ENCODE measurements around the gene CELF5. TPM values are rescaled to one million over a fixed set of nuclear protein-coding genes. Genes with fewer than 3 reads are reported as not detected.

Gene CELF5
- total RNA-seq, 1 experiment from 2014 or later: 2.5 TPM

GRCh38 chr19:3304871-3305423 lies 80.5 kb downstream of the CELF5 start:
- peaks cover 0 to 7% of the 10 kb centered on the region in 2 experiments; a peak in 1 of 4 replicates for H3K9me3 ChIP-seq (ENCODE audit: control insufficient read depth in 1 of 2, insufficient read depth in 1 of 2, low read depth in 1 of 2, low read length in 2 of 2)
- H3K4me2 ChIP-seq (ENCODE audit: low read length): peak overlapping the region; percentile 46
- POLR2A ChIA-PET: interaction anchor here (1.3 kb wide), 1 partner anchor 180 kb away, joined by 3 read pairs; no protein-coding TSS in a partner anchor
- no TSS peak for BruUV-seq (replicated peaks)
- TF ChIP-seq CEBPB (IDR thresholded peaks at IDR 0.05; ENCODE audit: low read depth) (no peak), EGR1 (IDR thresholded peaks at IDR 0.05; ENCODE audit: low read depth) (no peak), EZH2 (IDR thresholded peaks at IDR 0.05) (no peak), EZH2phosphoT487 (IDR thresholded peaks at IDR 0.05; ENCODE audit: borderline replicate concordance) (no peak), YY1 (IDR thresholded peaks at IDR 0.05; ENCODE audit: extremely low read depth, insufficient replicate concordance, low read depth, low read length) (no peak), FOSL1 (IDR thresholded peaks at IDR 0.05; ENCODE audit: low read depth) (no peak), ZNF274 (IDR thresholded peaks at IDR 0.05; ENCODE audit: low read depth, low read length) (no peak), CTCF (IDR thresholded peaks at IDR 0.05 in 2 of 3, conservative IDR thresholded peaks at IDR 0.05 in 1 of 3; ENCODE audit: borderline replicate concordance in 1 of 3, insufficient read depth in 1 of 3, low read depth in 2 of 3, low read length in 2 of 3) (peak; percentile 75 to 79 (median 77)), CBX3 (IDR thresholded peaks at IDR 0.05; ENCODE audit: low read depth) (no peak), TCF7L2 (IDR thresholded peaks at IDR 0.05; ENCODE audit: borderline replicate concordance, extremely low read depth, insufficient read depth, insufficient read length) (no peak), SRF (IDR thresholded peaks at IDR 0.05; ENCODE audit: low read depth) (no peak), REST (IDR thresholded peaks at IDR 0.05; ENCODE audit: low read depth) (no peak), SIN3A (IDR thresholded peaks at IDR 0.05; ENCODE audit: low read depth) (no peak), ZFX (IDR thresholded peaks at IDR 0.05) (no peak), RAD21 (IDR thresholded peaks at IDR 0.05; ENCODE audit: low read depth) (peak; percentile 82), ATF3 (IDR thresholded peaks at IDR 0.05) (no peak), MAX (IDR thresholded peaks at IDR 0.05) (no peak), POLR2A (IDR thresholded peaks at IDR 0.05; ENCODE audit: borderline replicate concordance, extremely low read depth, insufficient read depth, insufficient read length) (no peak)
- RAD21 ChIA-PET (ENCODE audit: low non-redundant PET in 1 of 2, low total read pairs in 2 of 2, uncharacterized antibody in 2 of 2, unreplicated experiment in 2 of 2): interaction anchor here (0.6 to 1.5 kb wide), 4 partner anchors 137 to 236 kb away, joined by 4 to 5 read pairs (median 4); no protein-coding TSS in a partner anchor
- no peaks in the 10 kb centered on the region for H3K79me2 ChIP-seq (ENCODE audit: insufficient read depth, low read length)
- CTCF ChIA-PET: interaction anchor here (0.6 to 1.9 kb wide), 23 partner anchors 9 to 544 kb away, joined by 3 to 23 read pairs (median 4); partner anchors contain the start of gene SMIM44
- ATAC-seq (peak; percentile 52), DNase-seq (ENCODE audit: low read depth, low spot score) (peak; percentile 56)
- H3K27me3 ChIP-seq (ENCODE audit: insufficient read depth, low read length): peaks cover 5% of the 10 kb centered on the region; the same call in 1 of the 2 replicates
- no peak overlapping the region for H2AFZ ChIP-seq (ENCODE audit: low read depth, low read length, poor library complexity, severe bottlenecking)
- H4K20me1 ChIP-seq (ENCODE audit: insufficient read depth): no peaks in the 10 kb centered on the region
- H3K9me2 ChIP-seq (ENCODE audit: insufficient read depth): no peaks in the 10 kb centered on the region
- no peak overlapping the region for H3K9ac ChIP-seq (ENCODE audit: low read length)
- H3K27ac ChIP-seq (ENCODE audit: low read depth, low read length): no peak overlapping the region
- 0 out of 4 replicates have a peak overlapping the region, but pooled peaks of 1 of the 2 experiments have one; percentile 19 for H3K4me3 ChIP-seq (replicated peaks in 1 of 2; ENCODE audit: low read depth in 1 of 2, low read length in 2 of 2)
- H3K36me3 ChIP-seq (ENCODE audit: control insufficient read depth in 1 of 2, insufficient read depth in 2 of 2, low read length in 2 of 2): no peaks in the 10 kb centered on the region
- H3K4me1 ChIP-seq (ENCODE audit: control insufficient read depth in 1 of 2, insufficient read depth in 2 of 2, low read length in 2 of 2): peaks cover 0 to 3% of the 10 kb centered on the region in 2 experiments; a peak in 1 of 4 replicates
- intact Hi-C loops (cut with micrococcal nuclease): loop anchor here (1.0 kb wide), 1 partner anchor 180 kb away; no protein-coding TSS in a partner anchor

Measured in HCT116 (cell line).